HG02798 (cell line): ENCODE data around the gene PLD5.
"Not testable (repeated sequence)": the region's sequence is repeated elsewhere in the genome, so short reads cannot be mapped to it uniquely, and the experiment has no call there.

ENCODE experiments used
- ATAC-seq: cut with Tn5 transposase; IDR thresholded peaks from one replicate; pipeline ENCODE4 v1.9.1; 2021; ENCODE audit warnings: mild to moderate bottlenecking; ENCODE audit not compliant: unreplicated experiment, poor library complexity

Gene PLD5

GRCh38 chr1:242187171-242187570 lies 337.3 kb downstream of the PLD5 start:
- ATAC-seq: no peak

GRCh38 chr1:242185731-242186130 lies 338.8 kb downstream of the PLD5 start:
- no peak for ATAC-seq

GRCh38 chr1:242184955-242185354 lies 339.5 kb downstream of the PLD5 start:
- no peak for ATAC-seq

- peak; percentile 87 for ATAC-seq
Measured at GRCh38 chr1:242179767-242180166, 344.7 kb downstream of the PLD5 start.

- ATAC-seq: no peak
Measured at GRCh38 chr1:242178924-242179708, 345.4 kb downstream of the PLD5 start.

GRCh38 chr1:242178436-242178835 lies 346.1 kb downstream of the PLD5 start:
- no peak for ATAC-seq

GRCh38 chr1:242162140-242162539 lies 362.4 kb downstream of the PLD5 start:
- ATAC-seq: no peak

GRCh38 chr1:242147096-242147976 lies 377.2 kb downstream of the PLD5 start:
- peak; percentile 45 for ATAC-seq

GRCh38 chr1:242146652-242147051 lies 377.8 kb downstream of the PLD5 start:
- peak; percentile 12 for ATAC-seq

GRCh38 chr1:242140836-242141235 lies 383.7 kb downstream of the PLD5 start:
- no peak for ATAC-seq

GRCh38 chr1:242139986-242140385 lies 384.5 kb downstream of the PLD5 start:
- ATAC-seq: no peak

- peak; percentile 66 for ATAC-seq
Measured at GRCh38 chr1:242139442-242139841, 385.1 kb downstream of the PLD5 start.

- ATAC-seq: no peak
Measured at GRCh38 chr1:242133796-242134195, 390.7 kb downstream of the PLD5 start.

- no peak for ATAC-seq
Measured at GRCh38 chr1:242133351-242133750, 391.1 kb downstream of the PLD5 start.

GRCh38 chr1:242132121-242132817 lies 392.2 kb downstream of the PLD5 start:
- no peak for ATAC-seq

GRCh38 chr1:242128951-242129502 lies 395.5 kb downstream of the PLD5 start:
- ATAC-seq: no peak

GRCh38 chr1:242120432-242120831 lies 404.1 kb downstream of the PLD5 start:
- no peak for ATAC-seq

- ATAC-seq: no peak
Measured at GRCh38 chr1:242100921-242101320, 423.6 kb downstream of the PLD5 start.

GRCh38 chr1:242097283-242097682 lies 427.2 kb downstream of the PLD5 start:
- ATAC-seq: not testable (repeated sequence)

- ATAC-seq: no peak
Measured at GRCh38 chr1:242093116-242093515, 431.4 kb downstream of the PLD5 start.
